Kidney epithelial cell (primary cell): ENCODE measurements around the gene SMARCC1. TPM values are rescaled to one million over a fixed set of nuclear protein-coding genes. Genes with fewer than 3 reads are reported as not detected.

Experiments used
- DNase-seq: peaks from one replicate; pipeline ENCODE4 v3.0.0-alpha.2; 2010; ENCODE audit warnings: low read depth
- H3K27me3 ChIP-seq: 2 replicates; pipeline ENCODE4 v1.6.0; 2011; ENCODE audit warnings: low read length; ENCODE audit not compliant: control insufficient read depth, insufficient read depth
- H3K36me3 ChIP-seq: 2 replicates; pipeline ENCODE4 v1.5.1; 2011; ENCODE audit warnings: low read length; ENCODE audit not compliant: control insufficient read depth, insufficient read depth
- H3K4me3 ChIP-seq: 2 replicates; pipeline ENCODE4 v1.5.1; 2011; ENCODE audit warnings: low read depth, mild to moderate bottlenecking, control low read depth, low read length
- total RNA-seq: library from RNA; depleted of rRNA; stranded (reverse); fragments of >200 nt; gene quantifications from 2 replicates; pipeline ENCODE4 v1.2.3, GENCODE V29; 2015
- TF ChIP-seq, protein P1 (sequence below): IDR thresholded peaks from 2 replicates; pipeline ENCODE4 v1.5.1; 2011; ENCODE audit warnings: mild to moderate bottlenecking, moderate library complexity, low read length, control low read depth, inconsistent platforms; ENCODE audit not compliant: insufficient read depth, poor library complexity, severe bottlenecking

SMARCC1 gene
- total RNA-seq, 1 donor from 2014 or later, result 94.0 TPM

DNA sequence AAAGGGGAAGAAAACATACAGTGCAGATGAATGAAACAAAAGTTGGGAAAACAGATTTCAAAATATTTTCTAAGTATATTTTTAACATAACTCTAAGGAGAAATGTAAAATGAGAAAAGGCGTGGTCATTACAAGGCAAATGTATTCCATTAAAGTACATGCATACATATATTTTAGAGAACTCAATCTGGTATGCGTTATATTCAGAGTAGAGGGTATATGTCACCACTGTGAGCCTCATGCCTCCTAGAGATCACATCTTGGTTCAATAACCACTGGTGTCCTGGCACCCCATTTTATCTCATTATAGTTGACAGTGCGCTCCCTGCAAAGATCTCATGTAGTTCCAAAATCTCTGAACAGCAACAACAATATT lies 77.5 kb downstream of the SMARCC1 start:
- Histone ChIP-seq H3K36me3 (no peaks in the 10 kb centered on the region), H3K27me3 (no peaks in the 10 kb centered on the region), H3K4me3 (no peak overlapping the region)
- TF ChIP-seq, protein P1, sequence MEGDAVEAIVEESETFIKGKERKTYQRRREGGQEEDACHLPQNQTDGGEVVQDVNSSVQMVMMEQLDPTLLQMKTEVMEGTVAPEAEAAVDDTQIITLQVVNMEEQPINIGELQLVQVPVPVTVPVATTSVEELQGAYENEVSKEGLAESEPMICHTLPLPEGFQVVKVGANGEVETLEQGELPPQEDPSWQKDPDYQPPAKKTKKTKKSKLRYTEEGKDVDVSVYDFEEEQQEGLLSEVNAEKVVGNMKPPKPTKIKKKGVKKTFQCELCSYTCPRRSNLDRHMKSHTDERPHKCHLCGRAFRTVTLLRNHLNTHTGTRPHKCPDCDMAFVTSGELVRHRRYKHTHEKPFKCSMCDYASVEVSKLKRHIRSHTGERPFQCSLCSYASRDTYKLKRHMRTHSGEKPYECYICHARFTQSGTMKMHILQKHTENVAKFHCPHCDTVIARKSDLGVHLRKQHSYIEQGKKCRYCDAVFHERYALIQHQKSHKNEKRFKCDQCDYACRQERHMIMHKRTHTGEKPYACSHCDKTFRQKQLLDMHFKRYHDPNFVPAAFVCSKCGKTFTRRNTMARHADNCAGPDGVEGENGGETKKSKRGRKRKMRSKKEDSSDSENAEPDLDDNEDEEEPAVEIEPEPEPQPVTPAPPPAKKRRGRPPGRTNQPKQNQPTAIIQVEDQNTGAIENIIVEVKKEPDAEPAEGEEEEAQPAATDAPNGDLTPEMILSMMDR, result no peak
- no peak for DNase-seq

DNA sequence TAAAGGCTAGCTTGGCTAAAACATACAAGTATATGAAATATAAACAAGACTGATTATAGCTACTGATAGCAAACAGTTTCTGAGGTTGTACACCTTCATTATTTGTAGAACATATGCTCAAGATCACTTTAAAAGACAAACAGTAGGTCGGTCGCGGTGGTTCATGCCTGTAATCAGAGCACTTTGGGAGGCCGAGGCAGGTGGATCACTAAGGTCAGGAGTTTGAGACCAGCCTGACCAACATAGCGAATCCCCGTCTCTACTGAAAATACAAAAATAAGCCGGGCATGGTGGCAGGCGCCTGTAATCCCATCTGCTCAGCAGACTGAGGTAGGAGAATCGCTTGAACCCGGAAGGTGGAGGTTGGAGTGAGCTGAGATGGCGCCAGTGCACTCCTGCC lies 80.3 kb downstream of the SMARCC1 start:
- no peaks in the 10 kb centered on the region for H3K27me3 ChIP-seq
- no peaks in the 10 kb centered on the region for H3K36me3 ChIP-seq
- DNase-seq, result no peak
- H3K4me3 ChIP-seq, result no peak overlapping the region
- TF ChIP-seq, protein P1, result no peak

DNA sequence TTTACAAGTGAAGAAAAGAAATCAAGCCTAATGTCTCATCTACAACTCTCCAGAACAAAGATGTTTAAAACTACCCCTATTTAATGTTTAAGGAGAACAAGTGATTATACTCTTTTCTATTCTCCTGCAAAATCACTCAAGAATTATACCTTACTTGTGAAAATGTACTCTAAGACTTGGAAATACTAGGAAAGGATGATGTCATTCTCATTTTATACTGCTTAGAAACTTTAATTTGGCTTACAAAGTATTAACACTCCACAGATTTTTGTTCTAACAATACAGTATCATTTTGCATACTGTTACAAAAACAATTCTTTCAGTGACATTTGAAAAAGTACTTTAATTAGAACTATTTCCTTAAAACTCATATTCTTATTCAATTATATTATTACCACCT lies 89.5 kb downstream of the SMARCC1 start:
- TF ChIP-seq, protein P1, result no peak
- H3K4me3 ChIP-seq, result no peak overlapping the region
- no peaks in the 10 kb centered on the region for H3K36me3 ChIP-seq
- DNase-seq, result no peak
- H3K27me3 ChIP-seq, result no peaks in the 10 kb centered on the region

DNA sequence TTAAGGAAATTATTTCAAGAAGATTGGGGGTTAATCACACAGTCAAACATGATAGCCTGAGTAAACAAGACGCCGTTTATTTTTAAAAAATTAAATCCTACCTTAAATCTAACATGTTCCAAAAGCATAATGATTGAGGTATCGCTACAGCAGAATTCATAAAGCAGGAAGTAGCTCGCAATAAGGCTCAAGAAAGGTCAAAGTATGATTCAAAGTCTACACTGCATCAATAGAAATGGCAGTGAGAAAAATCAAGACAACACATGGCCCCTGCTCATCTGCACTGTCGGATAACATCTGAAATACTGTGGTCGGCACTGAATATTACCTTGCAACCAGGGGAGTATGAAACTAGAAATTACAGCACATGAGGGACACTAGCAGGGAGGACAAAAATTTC lies 93.2 kb downstream of the SMARCC1 start:
- Histone ChIP-seq H3K27me3 (no peaks in the 10 kb centered on the region), H3K4me3 (no peak overlapping the region), H3K36me3 (no peaks in the 10 kb centered on the region)
- TF ChIP-seq, protein P1, result no peak
- DNase-seq, result no peak

DNA sequence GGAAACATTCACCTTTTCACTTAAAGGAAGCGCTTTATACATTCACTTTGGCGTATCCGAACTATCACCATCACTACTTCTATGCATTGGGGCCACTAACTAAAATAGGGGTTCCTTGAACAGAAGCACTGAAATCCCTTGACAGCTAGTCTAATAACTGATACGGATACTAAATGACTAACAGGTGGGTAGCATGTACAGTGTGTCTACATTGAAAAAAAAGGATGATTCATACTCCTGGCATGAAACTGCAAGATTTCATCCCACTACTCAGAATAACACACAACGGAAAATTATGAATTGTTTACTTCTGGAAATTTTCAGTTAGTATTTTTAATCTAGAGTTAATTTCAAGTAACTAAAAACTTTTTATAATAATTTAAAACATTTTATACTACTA lies 96.7 kb downstream of the SMARCC1 start:
- H3K36me3 ChIP-seq, result no peaks in the 10 kb centered on the region
- peak; percentile 1 for DNase-seq
- TF ChIP-seq, protein P1, result no peak
- no peak overlapping the region for H3K4me3 ChIP-seq
- no peaks in the 10 kb centered on the region for H3K27me3 ChIP-seq

DNA sequence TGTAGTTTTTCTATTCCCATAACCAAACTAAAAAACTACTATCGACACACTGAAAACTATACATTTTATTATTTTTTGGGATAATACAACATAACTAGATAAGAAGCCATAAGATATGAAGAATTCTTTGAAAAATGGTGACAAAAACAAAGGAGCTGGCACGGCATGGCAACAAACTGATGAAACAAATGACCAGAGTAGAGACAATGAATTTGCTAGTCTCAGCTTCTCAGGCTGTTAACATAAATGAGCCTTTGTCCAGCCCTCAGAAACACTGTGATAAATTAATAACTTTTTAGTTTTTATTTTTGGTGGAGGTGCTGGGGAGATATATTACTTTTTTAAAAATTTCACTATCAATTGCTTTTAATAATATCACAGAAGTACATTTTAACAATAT lies 100.7 kb downstream of the SMARCC1 start:
- Histone ChIP-seq H3K36me3 (no peaks in the 10 kb centered on the region), H3K27me3 (no peaks in the 10 kb centered on the region), H3K4me3 (no peak overlapping the region)
- TF ChIP-seq, protein P1, result no peak
- no peak for DNase-seq
